OCI-LY3 (cell line): ENCODE measurements around the gene MOCS2.

Experiments
- CTCF ChIP-seq: fragments of 200-600, 300-600 bp; sonication (generic); IDR thresholded peaks from 2 replicates; pipeline ENCODE4 v1.5.1; 2014; ENCODE audit warnings: antibody characterized with exemption, low read length, low read depth
- EZH2phosphoT487 ChIP-seq: fragments of 200-600 bp; shearing (Covaris generic); IDR thresholded peaks from 2 replicates; pipeline ENCODE4 v1.6.1; 2018; ENCODE audit warnings: antibody characterized with exemption, mixed run types, low read depth

GRCh38 chr5:53063791-53064190 lies 45.8 kb downstream of the MOCS2 start:
- TF ChIP-seq CTCF (no peak), EZH2phosphoT487 (no peak)
